Measurements from ENCODE around the gene INSRR. TPM values are rescaled to one million over a fixed set of nuclear protein-coding genes. Genes with fewer than 3 reads are reported as not detected.

The INSRR gene
- polyA plus RNA-seq, 2 of the 4 experiments (the other 2 are of a cell fraction): not detected

DNA sequence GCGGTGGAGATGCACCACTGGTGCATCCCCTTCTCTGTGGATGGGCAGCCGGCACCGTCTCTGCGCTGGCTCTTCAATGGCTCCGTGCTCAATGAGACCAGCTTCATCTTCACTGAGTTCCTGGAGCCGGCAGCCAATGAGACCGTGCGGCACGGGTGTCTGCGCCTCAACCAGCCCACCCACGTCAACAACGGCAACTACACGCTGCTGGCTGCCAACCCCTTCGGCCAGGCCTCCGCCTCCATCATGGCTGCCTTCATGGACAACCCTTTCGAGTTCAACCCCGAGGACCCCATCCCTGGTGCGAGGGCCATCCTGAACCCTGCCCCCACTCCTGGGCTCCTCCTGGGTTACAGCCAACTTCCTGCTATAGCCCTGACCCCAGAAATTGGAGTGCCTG lies 14.7 kb upstream of the INSRR start:
- no peak for FAIRE-seq
- CTCF ChIA-PET: interaction anchor here (0.6 to 20.8 kb wide), 11 partner anchors 10 to 214 kb away, joined by 3 to 239 read pairs (median 5); partner anchors contain the start of genes INSRR, NTRK1 and PEAR1
- WGBS (ENCODE audit: missing lambda C conversion rate): 89% methylated on average over 16 of the region's 18 CpGs

DNA sequence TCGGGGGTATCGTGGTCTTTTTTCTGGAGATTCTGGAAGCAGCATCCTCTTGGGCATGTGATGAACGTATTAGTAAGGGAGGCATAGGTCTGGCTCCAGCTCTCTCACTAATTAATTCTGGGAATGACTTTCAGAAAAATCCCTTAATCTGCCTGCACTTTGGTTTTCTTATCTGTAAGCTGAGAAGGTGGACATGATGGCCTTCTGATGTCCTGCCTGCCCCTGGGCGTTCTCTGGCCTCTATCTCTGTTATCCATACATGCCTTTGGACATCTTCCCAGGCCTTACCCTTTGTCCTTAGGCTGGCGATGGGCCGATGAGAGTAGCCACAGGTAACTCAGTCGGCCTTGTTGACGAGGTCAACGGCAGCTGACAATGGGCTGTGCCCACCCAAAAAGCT lies 10.5 kb upstream of the INSRR start:
- no peak for TF ChIP-seq JUNB (IDR thresholded peaks at IDR 0.05)
- no peak for TF ChIP-seq HES2 (IDR thresholded peaks at IDR 0.05)
- no peak for TF ChIP-seq HDAC2 (IDR thresholded peaks at IDR 0.05)
- TF ChIP-seq ZC3H11A (IDR thresholded peaks at IDR 0.05): no peak
- TF ChIP-seq JUN (IDR thresholded peaks at IDR 0.05): no peak
- TF ChIP-seq, protein P1, sequence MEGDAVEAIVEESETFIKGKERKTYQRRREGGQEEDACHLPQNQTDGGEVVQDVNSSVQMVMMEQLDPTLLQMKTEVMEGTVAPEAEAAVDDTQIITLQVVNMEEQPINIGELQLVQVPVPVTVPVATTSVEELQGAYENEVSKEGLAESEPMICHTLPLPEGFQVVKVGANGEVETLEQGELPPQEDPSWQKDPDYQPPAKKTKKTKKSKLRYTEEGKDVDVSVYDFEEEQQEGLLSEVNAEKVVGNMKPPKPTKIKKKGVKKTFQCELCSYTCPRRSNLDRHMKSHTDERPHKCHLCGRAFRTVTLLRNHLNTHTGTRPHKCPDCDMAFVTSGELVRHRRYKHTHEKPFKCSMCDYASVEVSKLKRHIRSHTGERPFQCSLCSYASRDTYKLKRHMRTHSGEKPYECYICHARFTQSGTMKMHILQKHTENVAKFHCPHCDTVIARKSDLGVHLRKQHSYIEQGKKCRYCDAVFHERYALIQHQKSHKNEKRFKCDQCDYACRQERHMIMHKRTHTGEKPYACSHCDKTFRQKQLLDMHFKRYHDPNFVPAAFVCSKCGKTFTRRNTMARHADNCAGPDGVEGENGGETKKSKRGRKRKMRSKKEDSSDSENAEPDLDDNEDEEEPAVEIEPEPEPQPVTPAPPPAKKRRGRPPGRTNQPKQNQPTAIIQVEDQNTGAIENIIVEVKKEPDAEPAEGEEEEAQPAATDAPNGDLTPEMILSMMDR (IDR thresholded peaks at IDR 0.05): no peak
- no peak for TF ChIP-seq POLR2AphosphoS2 (conservative IDR thresholded peaks at IDR 0.05; ENCODE audit: low read length)
- TF ChIP-seq EHF (CRISPR knock-in tag; IDR thresholded peaks at IDR 0.05): no peak
- no peak for TF ChIP-seq CBX2 (IDR thresholded peaks at IDR 0.05; ENCODE audit: borderline replicate concordance, low read depth)
- no peak for TF ChIP-seq HOXB5 (CRISPR knock-in tag; IDR thresholded peaks at IDR 0.05)
- no peak for TF ChIP-seq BHLHE40 (IDR thresholded peaks at IDR 0.05; ENCODE audit: low read depth, low read length)
- TF ChIP-seq FOSL2 (IDR thresholded peaks at IDR 0.05): no peak
- no peak for TF ChIP-seq FOSL2 (CRISPR knock-in tag; IDR thresholded peaks at IDR 0.05)
- no peak for TF ChIP-seq RARB (CRISPR knock-in tag; IDR thresholded peaks at IDR 0.05)
- TF ChIP-seq ZFP36 (IDR thresholded peaks at IDR 0.05; ENCODE audit: borderline replicate concordance, partially characterized antibody): no peak
- TF ChIP-seq GATA3 (IDR thresholded peaks at IDR 0.05; ENCODE audit: borderline replicate concordance): no peak
- TF ChIP-seq ZNF302 (CRISPR knock-in tag; IDR thresholded peaks at IDR 0.05): no peak
- TF ChIP-seq MYC (IDR thresholded peaks at IDR 0.05; ENCODE audit: borderline replicate concordance, low read length): no peak
- TF ChIP-seq KDM5A (IDR thresholded peaks at IDR 0.05): no peak
- no peak for TF ChIP-seq MAFK (IDR thresholded peaks at IDR 0.05; ENCODE audit: partially characterized antibody)
- no peak for TF ChIP-seq E2F6 (IDR thresholded peaks at IDR 0.05; ENCODE audit: borderline replicate concordance, low read depth)
- no peaks in the 10 kb centered on the region for H3K9me3 ChIP-seq
- CTCF ChIA-PET: interaction anchor here (0.6 to 10.5 kb wide), 14 partner anchors 9 to 184 kb away, joined by 3 to 102 read pairs (median 6); partner anchors contain the start of genes INSRR, NTRK1 and PEAR1
- POLR2A ChIA-PET: no interaction called here
- H3K4me1 ChIP-seq: peaks cover 13% of the 10 kb centered on the region
- DNase-seq (ENCODE audit: low read depth in 1 of 2, low spot score in 1 of 2): no peak
- no peak overlapping the region for H3K27ac ChIP-seq
- no peak overlapping the region for H3K4me3 ChIP-seq
- no peak for FAIRE-seq
- no peak for ATAC-seq
- 89% methylated on average over 9 of the region's 9 CpGs for WGBS (ENCODE audit: missing lambda C conversion rate)
- no peak overlapping the region for H3K4me2 ChIP-seq

More for the DNA sequence above, 14.7 kb upstream of the INSRR start:
- ATAC-seq: no peak
- Histone ChIP-seq H3K4me2 (no peak overlapping the region), H3K4me3 (no peak overlapping the region), H3K9me3 (no peaks in the 10 kb centered on the region), H3K27ac (no peak overlapping the region), H3K4me1 (peaks cover 13% of the 10 kb centered on the region)
- no peak for DNase-seq (ENCODE audit: low read depth in 1 of 2, low spot score in 1 of 2)
- POLR2A ChIA-PET: no interaction called here
- no peak for TF ChIP-seq ZC3H11A (IDR thresholded peaks at IDR 0.05)
- TF ChIP-seq, protein P2, sequence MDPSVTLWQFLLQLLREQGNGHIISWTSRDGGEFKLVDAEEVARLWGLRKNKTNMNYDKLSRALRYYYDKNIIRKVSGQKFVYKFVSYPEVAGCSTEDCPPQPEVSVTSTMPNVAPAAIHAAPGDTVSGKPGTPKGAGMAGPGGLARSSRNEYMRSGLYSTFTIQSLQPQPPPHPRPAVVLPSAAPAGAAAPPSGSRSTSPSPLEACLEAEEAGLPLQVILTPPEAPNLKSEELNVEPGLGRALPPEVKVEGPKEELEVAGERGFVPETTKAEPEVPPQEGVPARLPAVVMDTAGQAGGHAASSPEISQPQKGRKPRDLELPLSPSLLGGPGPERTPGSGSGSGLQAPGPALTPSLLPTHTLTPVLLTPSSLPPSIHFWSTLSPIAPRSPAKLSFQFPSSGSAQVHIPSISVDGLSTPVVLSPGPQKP (IDR thresholded peaks at IDR 0.05; ENCODE audit: low read depth, low read length): no peak

GRCh38 chr1:156868341-156868740 lies 9.4 kb upstream of the INSRR start:
- POLR2A ChIA-PET: no interaction called here
- H3K27ac ChIP-seq: no peak overlapping the region
- CTCF ChIA-PET: interaction anchor here (1.0 to 10.5 kb wide), 6 partner anchors 8 to 179 kb away, joined by 4 to 102 read pairs (median 14); partner anchors contain the start of genes INSRR, NTRK1 and PEAR1
- no peak overlapping the region for H3K4me3 ChIP-seq
- H3K9me3 ChIP-seq: no peaks in the 10 kb centered on the region
- WGBS (ENCODE audit: missing lambda C conversion rate): 74% methylated on average over 13 of the region's 13 CpGs
- H3K4me1 ChIP-seq: peaks cover 13% of the 10 kb centered on the region
- no peak for FAIRE-seq
- no peak for DNase-seq (ENCODE audit: low read depth in 1 of 2, low spot score in 1 of 2)
- no peak for ATAC-seq
- no peak overlapping the region for H3K4me2 ChIP-seq
- no peak for TF ChIP-seq ZSCAN20 (CRISPR knock-in tag; IDR thresholded peaks at IDR 0.05)
- no peak for TF ChIP-seq EHMT2 (IDR thresholded peaks at IDR 0.05; ENCODE audit: low read depth)
- TF ChIP-seq, protein P3, sequence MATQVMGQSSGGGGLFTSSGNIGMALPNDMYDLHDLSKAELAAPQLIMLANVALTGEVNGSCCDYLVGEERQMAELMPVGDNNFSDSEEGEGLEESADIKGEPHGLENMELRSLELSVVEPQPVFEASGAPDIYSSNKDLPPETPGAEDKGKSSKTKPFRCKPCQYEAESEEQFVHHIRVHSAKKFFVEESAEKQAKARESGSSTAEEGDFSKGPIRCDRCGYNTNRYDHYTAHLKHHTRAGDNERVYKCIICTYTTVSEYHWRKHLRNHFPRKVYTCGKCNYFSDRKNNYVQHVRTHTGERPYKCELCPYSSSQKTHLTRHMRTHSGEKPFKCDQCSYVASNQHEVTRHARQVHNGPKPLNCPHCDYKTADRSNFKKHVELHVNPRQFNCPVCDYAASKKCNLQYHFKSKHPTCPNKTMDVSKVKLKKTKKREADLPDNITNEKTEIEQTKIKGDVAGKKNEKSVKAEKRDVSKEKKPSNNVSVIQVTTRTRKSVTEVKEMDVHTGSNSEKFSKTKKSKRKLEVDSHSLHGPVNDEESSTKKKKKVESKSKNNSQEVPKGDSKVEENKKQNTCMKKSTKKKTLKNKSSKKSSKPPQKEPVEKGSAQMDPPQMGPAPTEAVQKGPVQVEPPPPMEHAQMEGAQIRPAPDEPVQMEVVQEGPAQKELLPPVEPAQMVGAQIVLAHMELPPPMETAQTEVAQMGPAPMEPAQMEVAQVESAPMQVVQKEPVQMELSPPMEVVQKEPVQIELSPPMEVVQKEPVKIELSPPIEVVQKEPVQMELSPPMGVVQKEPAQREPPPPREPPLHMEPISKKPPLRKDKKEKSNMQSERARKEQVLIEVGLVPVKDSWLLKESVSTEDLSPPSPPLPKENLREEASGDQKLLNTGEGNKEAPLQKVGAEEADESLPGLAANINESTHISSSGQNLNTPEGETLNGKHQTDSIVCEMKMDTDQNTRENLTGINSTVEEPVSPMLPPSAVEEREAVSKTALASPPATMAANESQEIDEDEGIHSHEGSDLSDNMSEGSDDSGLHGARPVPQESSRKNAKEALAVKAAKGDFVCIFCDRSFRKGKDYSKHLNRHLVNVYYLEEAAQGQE (IDR thresholded peaks at IDR 0.05): no peak
- no peak for TF ChIP-seq GATA3 (IDR thresholded peaks at IDR 0.05; ENCODE audit: borderline replicate concordance)
- no peak for TF ChIP-seq CHD4 (IDR thresholded peaks at IDR 0.05; ENCODE audit: borderline replicate concordance)
- no peak for TF ChIP-seq CBX2 (IDR thresholded peaks at IDR 0.05; ENCODE audit: borderline replicate concordance, low read depth)
- TF ChIP-seq RAD21 (conservative IDR thresholded peaks at IDR 0.05 in 1 of 2, IDR thresholded peaks at IDR 0.05 in 1 of 2): no peak
- no peak for TF ChIP-seq POLR2A (IDR thresholded peaks at IDR 0.05; ENCODE audit: low read length)
- TF ChIP-seq RNF2 (IDR thresholded peaks at IDR 0.05; ENCODE audit: borderline replicate concordance, low read depth): no peak

Measured in A549 (cell line).